HCT116 (cell line): Measurements from ENCODE around the gene CENPE.

Experiments
- POLR2A ChIP-seq: IDR thresholded peaks from 2 replicates; pipeline ENCODE4 v1.7.0; 2011; ENCODE audit warnings: borderline replicate concordance; ENCODE audit not compliant: insufficient read depth, insufficient read length; ENCODE audit errors: extremely low read depth
- POLR2AphosphoS5 ChIP-seq: IDR thresholded peaks from 2 replicates; pipeline ENCODE4 v1.6.1; 2011; ENCODE audit warnings: mild to moderate bottlenecking, low read depth, low read length, moderate library complexity
- SIN3A ChIP-seq: IDR thresholded peaks from 2 replicates; pipeline ENCODE4 v1.6.1; 2012; ENCODE audit warnings: low read depth
- TF ChIP-seq, protein P1 (sequence below), 3 experiments: fragments of 200-600 bp in 1 of 3; sonication (generic) in 1 of 3; IDR thresholded peaks in 2 of 3; conservative IDR thresholded peaks in 1 of 3; 2 replicates each; pipeline ENCODE4 v1.5.1; 2012 to 2017; ENCODE audit warnings: low read depth in 2 of 3, low read length in 2 of 3, antibody characterized with exemption in 1 of 3, borderline replicate concordance in 1 of 3, control low read depth in 1 of 3, mild to moderate bottlenecking in 1 of 3, mixed read lengths in 1 of 3, mixed run types in 1 of 3, moderate library complexity in 1 of 3; ENCODE audit not compliant: insufficient read depth in 1 of 3
- TF ChIP-seq, protein P2 (sequence below): IDR thresholded peaks from 2 replicates; pipeline ENCODE4 v1.6.1; 2012; ENCODE audit warnings: low read depth

DNA sequence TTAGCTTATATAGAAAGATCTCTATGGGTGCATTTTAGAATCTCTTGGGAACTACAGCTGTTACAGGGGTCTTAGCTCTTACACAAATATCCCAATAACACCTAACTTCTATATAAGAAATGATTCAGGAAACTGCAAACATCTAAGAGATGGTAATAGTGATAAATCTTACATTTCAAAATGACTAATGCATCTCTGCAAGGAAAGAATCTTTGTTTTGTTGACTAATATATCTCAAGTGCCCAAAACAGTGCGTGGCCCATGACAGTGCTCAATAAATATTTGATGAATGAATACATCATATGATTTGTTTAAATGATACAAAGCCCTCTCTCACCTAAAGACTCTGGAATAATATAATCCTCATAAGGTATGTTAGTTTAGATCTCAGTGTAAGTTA, 47.5 kb downstream of the CENPE start:
- TF ChIP-seq, protein P1, sequence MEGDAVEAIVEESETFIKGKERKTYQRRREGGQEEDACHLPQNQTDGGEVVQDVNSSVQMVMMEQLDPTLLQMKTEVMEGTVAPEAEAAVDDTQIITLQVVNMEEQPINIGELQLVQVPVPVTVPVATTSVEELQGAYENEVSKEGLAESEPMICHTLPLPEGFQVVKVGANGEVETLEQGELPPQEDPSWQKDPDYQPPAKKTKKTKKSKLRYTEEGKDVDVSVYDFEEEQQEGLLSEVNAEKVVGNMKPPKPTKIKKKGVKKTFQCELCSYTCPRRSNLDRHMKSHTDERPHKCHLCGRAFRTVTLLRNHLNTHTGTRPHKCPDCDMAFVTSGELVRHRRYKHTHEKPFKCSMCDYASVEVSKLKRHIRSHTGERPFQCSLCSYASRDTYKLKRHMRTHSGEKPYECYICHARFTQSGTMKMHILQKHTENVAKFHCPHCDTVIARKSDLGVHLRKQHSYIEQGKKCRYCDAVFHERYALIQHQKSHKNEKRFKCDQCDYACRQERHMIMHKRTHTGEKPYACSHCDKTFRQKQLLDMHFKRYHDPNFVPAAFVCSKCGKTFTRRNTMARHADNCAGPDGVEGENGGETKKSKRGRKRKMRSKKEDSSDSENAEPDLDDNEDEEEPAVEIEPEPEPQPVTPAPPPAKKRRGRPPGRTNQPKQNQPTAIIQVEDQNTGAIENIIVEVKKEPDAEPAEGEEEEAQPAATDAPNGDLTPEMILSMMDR (IDR thresholded peaks at IDR 0.05 in 2 of 3, conservative IDR thresholded peaks at IDR 0.05 in 1 of 3; ENCODE audit: borderline replicate concordance in 1 of 3, insufficient read depth in 1 of 3, low read depth in 2 of 3, low read length in 2 of 3), result no peak
- no peak for TF ChIP-seq SIN3A
- TF ChIP-seq POLR2A, result no peak
- TF ChIP-seq, protein P2, sequence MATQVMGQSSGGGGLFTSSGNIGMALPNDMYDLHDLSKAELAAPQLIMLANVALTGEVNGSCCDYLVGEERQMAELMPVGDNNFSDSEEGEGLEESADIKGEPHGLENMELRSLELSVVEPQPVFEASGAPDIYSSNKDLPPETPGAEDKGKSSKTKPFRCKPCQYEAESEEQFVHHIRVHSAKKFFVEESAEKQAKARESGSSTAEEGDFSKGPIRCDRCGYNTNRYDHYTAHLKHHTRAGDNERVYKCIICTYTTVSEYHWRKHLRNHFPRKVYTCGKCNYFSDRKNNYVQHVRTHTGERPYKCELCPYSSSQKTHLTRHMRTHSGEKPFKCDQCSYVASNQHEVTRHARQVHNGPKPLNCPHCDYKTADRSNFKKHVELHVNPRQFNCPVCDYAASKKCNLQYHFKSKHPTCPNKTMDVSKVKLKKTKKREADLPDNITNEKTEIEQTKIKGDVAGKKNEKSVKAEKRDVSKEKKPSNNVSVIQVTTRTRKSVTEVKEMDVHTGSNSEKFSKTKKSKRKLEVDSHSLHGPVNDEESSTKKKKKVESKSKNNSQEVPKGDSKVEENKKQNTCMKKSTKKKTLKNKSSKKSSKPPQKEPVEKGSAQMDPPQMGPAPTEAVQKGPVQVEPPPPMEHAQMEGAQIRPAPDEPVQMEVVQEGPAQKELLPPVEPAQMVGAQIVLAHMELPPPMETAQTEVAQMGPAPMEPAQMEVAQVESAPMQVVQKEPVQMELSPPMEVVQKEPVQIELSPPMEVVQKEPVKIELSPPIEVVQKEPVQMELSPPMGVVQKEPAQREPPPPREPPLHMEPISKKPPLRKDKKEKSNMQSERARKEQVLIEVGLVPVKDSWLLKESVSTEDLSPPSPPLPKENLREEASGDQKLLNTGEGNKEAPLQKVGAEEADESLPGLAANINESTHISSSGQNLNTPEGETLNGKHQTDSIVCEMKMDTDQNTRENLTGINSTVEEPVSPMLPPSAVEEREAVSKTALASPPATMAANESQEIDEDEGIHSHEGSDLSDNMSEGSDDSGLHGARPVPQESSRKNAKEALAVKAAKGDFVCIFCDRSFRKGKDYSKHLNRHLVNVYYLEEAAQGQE, result no peak
- TF ChIP-seq POLR2AphosphoS5, result no peak
